ENCODE data around the gene MACROD1. TPM values are rescaled to one million over a fixed set of nuclear protein-coding genes. Genes with fewer than 3 reads are reported as not detected.

The MACROD1 gene
- total and polyA plus RNA-seq, 9 of the 15 experiments (the other 6 are each of a cell fraction or from before 2014, with no cell fraction given) = 1.1 to 60.0 (median 26.4) TPM

DNA sequence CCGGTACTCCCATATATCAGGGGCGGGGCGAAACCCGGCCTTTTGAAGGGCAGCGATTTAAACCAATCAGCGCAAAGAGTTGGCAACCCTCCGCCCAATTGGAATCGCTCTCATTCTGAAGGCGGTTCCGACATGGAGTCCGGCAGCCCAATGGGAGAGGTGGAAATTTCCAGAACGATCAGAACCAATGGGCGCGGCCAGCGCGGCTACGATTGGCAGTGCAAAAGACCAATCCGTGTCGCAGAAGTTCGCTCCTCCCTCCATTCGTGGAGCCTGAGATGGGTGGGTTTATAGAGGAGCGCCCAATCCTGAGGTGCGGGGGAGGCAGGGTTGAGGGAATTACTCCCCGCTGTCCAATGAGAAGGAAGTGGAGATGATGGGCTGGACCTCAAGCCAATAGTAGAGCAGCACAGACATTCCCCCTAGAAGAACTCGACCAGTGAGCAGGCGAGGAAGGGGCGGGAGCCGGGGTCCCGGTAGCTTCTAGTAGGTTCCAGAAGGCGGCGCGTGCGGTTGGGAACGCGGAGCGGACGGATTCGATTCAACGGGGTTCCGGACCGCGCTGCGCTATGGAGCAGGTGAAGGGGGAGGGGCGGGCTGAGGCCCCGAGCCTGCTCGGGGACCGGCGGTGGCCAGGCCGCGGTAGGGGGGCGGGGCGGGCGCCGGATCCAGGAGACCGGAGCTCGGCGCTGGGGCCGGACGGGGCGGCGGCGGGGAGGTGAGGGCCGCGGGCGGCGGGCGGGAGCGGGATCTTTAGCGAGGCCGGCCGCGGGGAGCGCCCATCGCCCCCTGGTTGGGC is 20.0 kb upstream of the MACROD1 start, which contains the start of gene STIP1 (continued):
- TF ChIP-seq ZBTB12 (CRISPR knock-in tag; IDR thresholded peaks at IDR 0.05) = peak; percentile 34; the same call in 1 of the 2 replicates
- no peak for TF ChIP-seq HEY1 (CRISPR knock-in tag; IDR thresholded peaks at IDR 0.05; ENCODE audit: borderline replicate concordance)
- 0 out of 2 replicates have a peak, but pooled peaks have one; percentile 40 for TF ChIP-seq ZBTB17 (CRISPR knock-in tag; IDR thresholded peaks at IDR 0.05)
- TF ChIP-seq SIN3B (IDR thresholded peaks at IDR 0.05; ENCODE audit: low read depth) = no peak
- peak; percentile 69 for TF ChIP-seq CXXC5 (CRISPR knock-in tag; IDR thresholded peaks at IDR 0.05)
- TF ChIP-seq CTCFL (IDR thresholded peaks at IDR 0.05; ENCODE audit: borderline replicate concordance, insufficient read depth, low read depth, low read length, poor library complexity, severe bottlenecking) = peak; percentile 86
- no peak for TF ChIP-seq SMARCB1 (IDR thresholded peaks at IDR 0.05; ENCODE audit: insufficient read length, low read depth)
- TF ChIP-seq L3MBTL2 (IDR thresholded peaks at IDR 0.05) = no peak; the same call in 1 of the 2 replicates
- peak; percentile 16 for TF ChIP-seq POLR2G (IDR thresholded peaks at IDR 0.05; ENCODE audit: low read depth, low read length)
- TF ChIP-seq, protein P1, sequence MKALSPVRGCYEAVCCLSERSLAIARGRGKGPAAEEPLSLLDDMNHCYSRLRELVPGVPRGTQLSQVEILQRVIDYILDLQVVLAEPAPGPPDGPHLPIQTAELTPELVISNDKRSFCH (CRISPR knock-in tag; IDR thresholded peaks at IDR 0.05) = no peak
- TF ChIP-seq, protein P1 (tag; IDR thresholded peaks at IDR 0.05) = no peak
- no peak for TF ChIP-seq KHSRP (IDR thresholded peaks at IDR 0.05)
- TF ChIP-seq SMARCA5 (IDR thresholded peaks at IDR 0.05) = no peak
- TF ChIP-seq ELK3 (CRISPR knock-in tag; IDR thresholded peaks at IDR 0.05) = no peak
- no peak for TF ChIP-seq NCOA1 (IDR thresholded peaks at IDR 0.05; ENCODE audit: low read depth)
- TF ChIP-seq MYBL2 (IDR thresholded peaks at IDR 0.05; ENCODE audit: low read depth) = no peak
- no peak for TF ChIP-seq MYBL2 (CRISPR knock-in tag; IDR thresholded peaks at IDR 0.05; ENCODE audit: borderline replicate concordance)
- TF ChIP-seq POLR2A (conservative IDR thresholded peaks at IDR 0.05) = no peak
- TF ChIP-seq SUPT5H (IDR thresholded peaks at IDR 0.05) = no peak; the same call in none of the 2 replicates
